ENCODE data around the gene PRKCE.
A peak's percentile ranks its signal among the peaks of the same experiment; 100 is the strongest.

The PRKCE gene

DNA sequence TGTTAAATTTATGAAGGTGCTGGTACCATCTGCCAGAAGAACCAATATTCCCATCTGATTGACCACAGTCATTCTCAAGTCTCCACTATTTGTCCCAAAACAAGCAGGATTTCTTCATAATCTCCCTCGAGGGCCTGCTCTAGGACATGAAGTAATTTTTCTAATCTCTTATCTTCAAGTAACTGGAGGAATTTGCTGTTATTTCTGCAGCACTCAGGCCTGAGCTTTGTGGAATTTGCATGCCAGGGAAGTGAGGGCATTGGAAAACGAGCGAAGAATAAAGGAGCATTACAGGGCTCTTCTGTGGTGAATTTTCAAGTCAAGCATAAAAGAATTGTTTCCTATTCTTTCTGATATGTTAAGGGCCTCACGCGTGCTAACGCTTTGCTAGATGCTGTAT, 484.5 kb downstream of the PRKCE start:
- DNase-seq (ENCODE audit: low read depth, low spot score) = no peak
- Histone ChIP-seq H3K9me3 (ENCODE audit: insufficient read depth, low read length) (no peaks in the 10 kb centered on the region), H3K9ac (ENCODE audit: insufficient read length, low read depth) (no peak overlapping the region), H3K36me3 (ENCODE audit: insufficient read depth, insufficient read length, low read length) (no peaks in the 10 kb centered on the region), H3K4me3 (ENCODE audit: insufficient read length, low read depth) (no peak overlapping the region), H3K27me3 (ENCODE audit: insufficient read depth, insufficient read length) (no peaks in the 10 kb centered on the region), H3K4me1 (ENCODE audit: insufficient read depth, insufficient read length) (peaks cover 2% of the 10 kb centered on the region)
- no peak for TF ChIP-seq SUZ12 (IDR thresholded peaks at IDR 0.05; ENCODE audit: extremely low read depth, insufficient read depth, insufficient read length)
- no peak for TF ChIP-seq ZNF274 (IDR thresholded peaks at IDR 0.05; ENCODE audit: low read depth, low read length)
- TF ChIP-seq YY1 (IDR thresholded peaks at IDR 0.05; ENCODE audit: insufficient read depth, insufficient read length) = no peak

DNA sequence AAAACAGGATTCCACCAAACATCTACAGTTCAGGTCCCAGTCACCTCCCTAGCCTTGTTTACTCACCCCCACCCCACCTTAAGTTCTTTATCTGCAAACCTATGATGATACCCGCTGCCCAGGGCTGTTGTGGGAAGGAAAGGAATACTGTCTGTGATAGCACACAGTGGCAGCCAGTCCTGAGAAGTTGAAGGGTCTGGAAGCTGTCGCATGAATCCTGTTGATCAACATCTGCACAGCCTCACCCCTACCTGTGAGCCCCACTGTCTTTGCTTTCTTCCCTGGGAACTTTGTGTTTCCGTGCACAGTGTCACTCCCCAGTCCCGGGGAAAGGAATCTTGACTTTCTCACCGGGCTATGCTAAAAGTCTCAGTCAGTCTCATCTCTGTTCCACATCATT, 485.0 kb downstream of the PRKCE start:
- Histone ChIP-seq H3K9ac (ENCODE audit: insufficient read length, low read depth) (no peak overlapping the region), H3K27me3 (ENCODE audit: insufficient read depth, insufficient read length) (no peaks in the 10 kb centered on the region), H3K4me1 (ENCODE audit: insufficient read depth, insufficient read length) (peaks cover 2% of the 10 kb centered on the region), H3K9me3 (ENCODE audit: insufficient read depth, low read length) (no peaks in the 10 kb centered on the region), H3K4me3 (ENCODE audit: insufficient read length, low read depth) (no peak overlapping the region), H3K36me3 (ENCODE audit: insufficient read depth, insufficient read length, low read length) (no peaks in the 10 kb centered on the region)
- DNase-seq (ENCODE audit: low read depth, low spot score) = no peak
- TF ChIP-seq SUZ12 (IDR thresholded peaks at IDR 0.05; ENCODE audit: extremely low read depth, insufficient read depth, insufficient read length) (no peak), YY1 (IDR thresholded peaks at IDR 0.05; ENCODE audit: insufficient read depth, insufficient read length) (no peak), ZNF274 (IDR thresholded peaks at IDR 0.05; ENCODE audit: low read depth, low read length) (no peak)

DNA sequence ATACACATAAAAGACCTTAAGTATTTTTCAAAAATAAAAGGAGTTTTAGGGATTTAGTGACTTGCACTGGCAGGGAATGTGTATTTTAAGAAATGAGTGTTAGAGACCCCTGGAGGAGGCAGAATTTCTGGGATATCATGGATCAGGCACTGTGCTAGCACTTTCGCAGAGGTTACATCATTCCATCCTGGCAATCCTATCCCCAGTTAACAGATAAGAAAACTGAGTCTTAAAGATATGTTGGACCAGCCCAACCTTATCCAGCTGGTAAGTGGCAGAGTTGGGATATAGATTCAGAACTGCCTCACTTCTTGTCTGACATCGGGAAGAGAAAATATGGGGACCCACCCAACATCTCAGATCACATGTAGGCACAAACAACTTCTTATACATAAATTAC, 485.5 kb downstream of the PRKCE start:
- no peak overlapping the region for H3K9ac ChIP-seq (ENCODE audit: insufficient read length, low read depth)
- TF ChIP-seq ZNF274 (IDR thresholded peaks at IDR 0.05; ENCODE audit: low read depth, low read length) = no peak
- TF ChIP-seq SUZ12 (IDR thresholded peaks at IDR 0.05; ENCODE audit: extremely low read depth, insufficient read depth, insufficient read length) = no peak
- TF ChIP-seq YY1 (IDR thresholded peaks at IDR 0.05; ENCODE audit: insufficient read depth, insufficient read length) = no peak
- no peak overlapping the region for H3K4me3 ChIP-seq (ENCODE audit: insufficient read length, low read depth)
- H3K4me1 ChIP-seq (ENCODE audit: insufficient read depth, insufficient read length) = peaks cover 2% of the 10 kb centered on the region
- no peaks in the 10 kb centered on the region for H3K27me3 ChIP-seq (ENCODE audit: insufficient read depth, insufficient read length)
- no peak for DNase-seq (ENCODE audit: low read depth, low spot score)
- H3K36me3 ChIP-seq (ENCODE audit: insufficient read depth, insufficient read length, low read length) = no peaks in the 10 kb centered on the region
- H3K9me3 ChIP-seq (ENCODE audit: insufficient read depth, low read length) = no peaks in the 10 kb centered on the region

DNA sequence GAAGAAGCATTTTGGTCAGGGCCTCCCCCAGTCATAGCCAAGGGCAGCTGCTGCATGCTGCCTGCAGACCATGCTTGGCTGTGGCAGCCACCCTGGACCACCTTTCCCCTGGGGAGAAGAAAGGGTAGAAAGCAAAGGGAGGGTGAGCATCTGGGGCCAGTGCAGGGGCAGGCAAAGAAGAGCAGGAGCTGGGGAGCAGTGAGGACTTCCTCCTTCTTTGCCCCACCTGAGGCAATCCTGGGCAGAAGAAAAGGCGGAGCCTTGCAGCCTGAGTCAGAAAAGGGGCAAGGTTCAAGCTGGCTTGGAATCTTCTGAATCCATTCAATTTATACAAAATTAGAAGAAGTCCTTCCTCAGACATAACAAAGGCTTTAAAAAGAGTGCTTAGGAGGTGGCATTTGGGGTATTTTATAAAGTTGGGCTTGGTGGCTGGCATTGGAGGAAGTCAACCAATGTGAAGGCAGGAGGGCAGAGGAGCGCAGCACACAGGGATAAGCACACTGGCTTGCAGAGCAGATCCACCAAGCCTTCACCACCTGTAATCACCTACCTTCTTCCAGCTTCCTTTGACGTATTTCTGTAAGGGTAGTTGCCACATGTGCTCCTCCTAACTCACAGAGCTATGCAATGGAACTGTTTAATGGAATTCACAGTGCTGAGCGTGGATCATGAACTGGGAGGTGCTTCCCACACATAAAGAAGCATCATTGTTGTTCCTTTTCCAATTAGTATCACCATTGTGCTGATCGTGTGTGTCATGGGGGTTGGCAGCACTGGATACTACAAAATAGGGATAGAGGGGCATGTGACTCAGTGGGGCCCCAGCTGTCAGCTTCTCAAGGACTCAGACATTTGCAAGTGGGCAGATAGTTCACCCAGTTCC, 491.3 kb downstream of the PRKCE start:
- TF ChIP-seq ZNF274 (IDR thresholded peaks at IDR 0.05; ENCODE audit: low read depth, low read length) = no peak

DNA sequence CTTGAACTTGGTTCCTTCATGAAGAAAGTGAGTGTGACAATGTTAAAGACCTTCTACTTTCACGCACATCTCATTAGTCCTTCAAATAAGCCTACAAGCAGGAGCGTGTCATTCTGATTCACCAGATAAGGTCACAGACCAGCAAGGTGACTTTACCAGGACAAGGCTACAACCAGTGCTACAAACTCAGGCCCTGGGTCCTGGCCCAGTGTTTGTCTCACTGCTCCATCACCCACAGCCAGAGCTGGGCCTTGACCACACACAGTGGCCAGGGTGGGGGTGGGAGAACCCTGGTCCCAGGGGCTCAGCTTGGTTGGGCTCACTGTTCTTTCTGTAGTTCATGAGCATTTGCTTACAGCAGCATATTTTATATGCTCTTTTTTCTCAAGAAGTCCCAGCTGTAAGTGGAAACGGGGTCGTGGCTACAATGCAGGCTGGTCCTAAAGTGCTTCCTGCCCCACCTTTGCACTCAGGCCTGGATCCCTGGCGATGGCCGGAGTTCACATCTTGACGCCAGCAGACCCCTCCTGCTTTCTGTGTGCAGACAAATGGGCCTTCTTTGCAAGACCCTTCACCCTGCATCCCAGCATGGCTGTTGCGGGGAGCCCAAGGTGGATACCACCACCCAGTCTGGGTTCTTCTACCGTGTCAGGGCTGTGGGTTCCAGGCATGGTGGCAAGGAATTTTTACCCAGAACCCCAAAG, 492.1 kb downstream of the PRKCE start:
- no peak overlapping the region for H3K9ac ChIP-seq (ENCODE audit: insufficient read length, low read depth)
- no peak for DNase-seq (ENCODE audit: low read depth, low spot score)
- H3K4me1 ChIP-seq (ENCODE audit: insufficient read depth, insufficient read length) = no peaks in the 10 kb centered on the region
- no peak overlapping the region for H3K4me3 ChIP-seq (ENCODE audit: insufficient read length, low read depth)
- TF ChIP-seq SUZ12 (IDR thresholded peaks at IDR 0.05; ENCODE audit: extremely low read depth, insufficient read depth, insufficient read length) (no peak), ZNF274 (IDR thresholded peaks at IDR 0.05; ENCODE audit: low read depth, low read length) (no peak), YY1 (IDR thresholded peaks at IDR 0.05; ENCODE audit: insufficient read depth, insufficient read length) (no peak)
- no peaks in the 10 kb centered on the region for H3K27me3 ChIP-seq (ENCODE audit: insufficient read depth, insufficient read length)
- H3K9me3 ChIP-seq (ENCODE audit: insufficient read depth, low read length) = no peaks in the 10 kb centered on the region
- H3K36me3 ChIP-seq (ENCODE audit: insufficient read depth, insufficient read length, low read length) = no peaks in the 10 kb centered on the region

More for the DNA sequence above, 491.3 kb downstream of the PRKCE start:
- no peaks in the 10 kb centered on the region for H3K27me3 ChIP-seq (ENCODE audit: insufficient read depth, insufficient read length)
- H3K9me3 ChIP-seq (ENCODE audit: insufficient read depth, low read length) = no peaks in the 10 kb centered on the region
- H3K9ac ChIP-seq (ENCODE audit: insufficient read length, low read depth) = no peak overlapping the region
- DNase-seq (ENCODE audit: low read depth, low spot score) = no peak
- no peaks in the 10 kb centered on the region for H3K36me3 ChIP-seq (ENCODE audit: insufficient read depth, insufficient read length, low read length)
- H3K4me3 ChIP-seq (ENCODE audit: insufficient read length, low read depth) = no peak overlapping the region
- no peaks in the 10 kb centered on the region for H3K4me1 ChIP-seq (ENCODE audit: insufficient read depth, insufficient read length)

DNA sequence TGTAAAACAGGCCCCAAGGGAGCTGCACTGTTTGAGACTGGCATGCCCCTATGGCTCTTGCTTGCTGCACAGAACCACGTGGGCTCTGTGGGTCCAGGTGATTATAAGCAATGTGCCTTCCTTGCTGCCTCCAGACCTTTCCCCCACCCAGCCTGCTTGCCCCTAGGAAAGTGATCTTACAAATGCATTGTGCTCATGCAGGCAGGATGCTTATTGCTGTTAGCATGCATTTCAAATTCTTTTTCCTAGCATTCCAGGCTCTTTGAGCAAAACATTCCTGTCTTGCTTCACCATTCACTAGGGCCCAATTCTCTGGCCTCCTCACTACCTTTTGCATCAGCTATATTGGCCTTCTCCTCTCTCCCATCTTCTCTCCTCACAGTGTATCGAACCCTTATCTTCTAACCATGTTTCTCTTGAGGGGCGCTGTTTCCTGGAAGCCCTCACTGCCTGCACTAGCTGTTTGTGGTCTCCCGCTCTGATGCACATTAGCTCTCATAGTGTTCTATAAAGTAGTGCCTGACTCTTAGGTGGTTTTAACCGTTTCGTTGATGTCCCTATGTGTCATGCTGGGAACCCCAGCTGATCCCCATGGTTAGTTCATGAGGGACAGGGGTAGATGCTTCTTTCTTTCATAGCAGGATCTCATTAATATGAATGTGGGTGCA, 492.8 kb downstream of the PRKCE start:
- no peaks in the 10 kb centered on the region for H3K36me3 ChIP-seq (ENCODE audit: insufficient read depth, insufficient read length, low read length)
- TF ChIP-seq YY1 (IDR thresholded peaks at IDR 0.05; ENCODE audit: insufficient read depth, insufficient read length) (no peak), SUZ12 (IDR thresholded peaks at IDR 0.05; ENCODE audit: extremely low read depth, insufficient read depth, insufficient read length) (no peak), ZNF274 (IDR thresholded peaks at IDR 0.05; ENCODE audit: low read depth, low read length) (no peak)
- H3K4me1 ChIP-seq (ENCODE audit: insufficient read depth, insufficient read length) = no peaks in the 10 kb centered on the region
- no peak overlapping the region for H3K9ac ChIP-seq (ENCODE audit: insufficient read length, low read depth)
- no peaks in the 10 kb centered on the region for H3K9me3 ChIP-seq (ENCODE audit: insufficient read depth, low read length)
- DNase-seq (ENCODE audit: low read depth, low spot score) = peak; percentile 22
- H3K4me3 ChIP-seq (ENCODE audit: insufficient read length, low read depth) = no peak overlapping the region
- H3K27me3 ChIP-seq (ENCODE audit: insufficient read depth, insufficient read length) = no peaks in the 10 kb centered on the region

DNA sequence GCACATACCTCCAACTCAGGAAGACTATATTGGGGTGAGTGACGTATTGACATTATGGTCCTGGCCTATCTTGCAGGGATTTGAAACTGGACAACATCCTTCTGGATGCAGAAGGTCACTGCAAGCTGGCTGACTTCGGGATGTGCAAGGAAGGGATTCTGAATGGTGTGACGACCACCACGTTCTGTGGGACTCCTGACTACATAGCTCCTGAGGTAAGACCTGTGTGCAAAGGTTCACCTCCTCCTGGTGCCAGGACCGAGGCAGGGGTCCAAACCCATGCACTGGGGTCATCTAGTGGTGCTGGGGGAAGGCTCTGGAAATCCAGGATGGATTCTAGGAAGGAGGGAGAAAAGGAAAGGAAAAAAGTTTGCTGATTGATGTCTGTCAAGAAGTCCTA, 493.5 kb downstream of the PRKCE start:
- Histone ChIP-seq H3K4me3 (ENCODE audit: insufficient read length, low read depth) (no peak overlapping the region), H3K4me1 (ENCODE audit: insufficient read depth, insufficient read length) (no peaks in the 10 kb centered on the region), H3K9me3 (ENCODE audit: insufficient read depth, low read length) (no peaks in the 10 kb centered on the region), H3K36me3 (ENCODE audit: insufficient read depth, insufficient read length, low read length) (no peaks in the 10 kb centered on the region), H3K9ac (ENCODE audit: insufficient read length, low read depth) (no peak overlapping the region), H3K27me3 (ENCODE audit: insufficient read depth, insufficient read length) (no peaks in the 10 kb centered on the region)
- TF ChIP-seq ZNF274 (IDR thresholded peaks at IDR 0.05; ENCODE audit: low read depth, low read length) = no peak
- no peak for TF ChIP-seq SUZ12 (IDR thresholded peaks at IDR 0.05; ENCODE audit: extremely low read depth, insufficient read depth, insufficient read length)
- no peak for TF ChIP-seq YY1 (IDR thresholded peaks at IDR 0.05; ENCODE audit: insufficient read depth, insufficient read length)
- no peak for DNase-seq (ENCODE audit: low read depth, low spot score)

All from NT2/D1 (cell line).